GM21723 (cell line): ENCODE results near the gene XIRP1.

Source experiments
- ATAC-seq: cut with Tn5 transposase; IDR thresholded peaks from one replicate; pipeline ENCODE4 v1.9.1; 2021; ENCODE audit warnings: mild to moderate bottlenecking, moderate library complexity; ENCODE audit not compliant: unreplicated experiment

The XIRP1 gene

DNA sequence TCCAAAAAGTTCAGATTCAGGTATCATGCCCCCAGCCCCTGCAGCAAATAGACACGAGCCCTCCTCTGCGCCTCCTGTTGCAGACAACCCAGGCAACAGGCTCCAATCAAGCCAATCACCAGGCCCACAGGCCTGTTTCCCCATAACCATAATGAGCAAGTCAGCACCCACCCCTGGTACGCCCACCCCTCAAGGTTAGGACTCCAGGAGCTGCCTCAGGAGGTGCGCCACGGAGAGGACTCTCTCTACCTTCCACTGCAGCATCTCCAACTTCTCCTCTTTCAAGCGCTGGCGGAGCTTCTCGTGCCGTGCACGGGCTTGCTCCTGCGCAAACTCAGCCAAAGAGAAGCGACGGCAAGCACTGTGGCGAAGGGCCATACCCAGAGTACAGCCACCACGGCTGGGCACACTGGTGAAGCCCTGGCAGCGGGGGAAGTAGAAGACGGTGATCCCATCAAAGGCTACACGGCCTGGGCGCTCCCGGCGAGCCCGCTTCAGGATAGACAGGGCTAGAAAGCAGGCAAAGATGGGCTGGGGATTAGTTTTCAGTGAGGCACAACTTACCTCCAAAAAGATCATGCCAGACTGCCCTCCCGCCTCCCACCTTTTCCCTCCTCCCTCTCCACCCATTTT, 47.5 kb downstream of the XIRP1 start:
- no peak for ATAC-seq

DNA sequence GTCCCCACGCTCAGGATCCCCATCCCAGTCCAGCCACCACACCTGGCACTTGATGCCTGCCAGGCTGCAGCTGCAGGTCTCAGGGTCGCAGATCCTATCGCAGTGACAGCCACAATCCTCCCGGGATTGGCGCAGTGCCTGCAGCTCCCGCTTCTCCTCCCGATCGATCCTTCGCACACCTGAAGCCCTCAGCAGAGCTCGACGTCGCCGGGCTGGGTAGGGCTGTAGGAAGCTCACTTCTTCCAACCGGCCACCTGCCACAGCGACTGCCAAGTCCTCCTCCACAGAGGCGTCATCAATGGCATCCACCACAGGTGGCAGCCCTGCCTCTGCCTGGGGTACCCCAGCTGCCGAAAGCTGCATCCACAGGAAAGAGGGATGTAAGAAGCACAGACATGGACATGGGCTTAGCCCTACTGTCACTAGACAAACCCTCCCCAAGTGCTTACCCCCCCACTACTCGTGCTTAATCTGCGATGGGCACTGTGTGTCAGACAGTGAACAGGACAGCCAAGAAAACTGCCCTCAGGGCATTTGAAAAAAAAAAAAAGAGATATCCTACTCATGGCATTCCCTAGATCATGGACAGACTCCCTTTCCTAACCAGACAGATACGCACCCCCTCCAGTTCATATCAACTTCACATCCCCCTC, 48.2 kb downstream of the XIRP1 start:
- no peak for ATAC-seq

DNA sequence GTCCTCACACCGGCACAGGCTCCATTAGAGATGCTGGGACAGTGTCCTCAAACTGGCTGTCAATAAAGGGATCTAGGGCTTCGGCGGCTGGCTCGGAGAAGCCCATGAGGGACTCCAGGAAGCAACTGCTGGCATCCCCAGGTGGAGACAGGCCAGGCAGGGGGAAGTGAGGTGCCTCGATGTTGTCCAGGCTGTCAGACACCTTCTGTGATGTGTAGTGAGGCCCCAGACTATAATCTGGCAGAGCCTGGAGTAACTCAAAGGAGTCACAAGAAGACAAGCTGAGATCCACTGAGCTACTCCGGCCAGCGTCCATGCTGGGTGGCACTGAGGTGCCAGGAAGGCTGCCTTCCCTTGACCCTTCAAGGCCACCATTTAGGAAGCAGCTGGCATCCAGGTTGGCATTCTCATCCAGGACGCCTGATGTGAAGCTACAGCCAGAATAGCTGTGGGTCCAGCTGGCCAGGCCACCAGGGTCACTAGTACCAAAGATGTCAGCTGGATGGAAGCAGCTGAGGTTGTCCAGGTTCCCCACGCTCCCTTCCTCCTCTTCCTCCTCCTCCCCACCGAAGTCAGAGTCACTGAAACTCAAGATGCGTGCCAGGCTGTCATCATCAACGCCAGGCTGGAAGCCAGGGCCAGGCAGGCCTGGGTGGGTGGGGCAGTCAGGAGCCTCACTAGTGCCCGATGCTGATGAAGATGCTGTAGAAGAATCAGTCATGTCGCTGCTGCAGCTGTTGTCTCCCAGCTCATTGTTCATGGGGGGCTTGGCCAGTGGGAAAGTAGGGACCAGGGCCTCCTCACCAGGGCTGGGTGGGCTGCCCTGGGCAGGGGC, 49.1 kb downstream of the XIRP1 start:
- no peak for ATAC-seq

DNA sequence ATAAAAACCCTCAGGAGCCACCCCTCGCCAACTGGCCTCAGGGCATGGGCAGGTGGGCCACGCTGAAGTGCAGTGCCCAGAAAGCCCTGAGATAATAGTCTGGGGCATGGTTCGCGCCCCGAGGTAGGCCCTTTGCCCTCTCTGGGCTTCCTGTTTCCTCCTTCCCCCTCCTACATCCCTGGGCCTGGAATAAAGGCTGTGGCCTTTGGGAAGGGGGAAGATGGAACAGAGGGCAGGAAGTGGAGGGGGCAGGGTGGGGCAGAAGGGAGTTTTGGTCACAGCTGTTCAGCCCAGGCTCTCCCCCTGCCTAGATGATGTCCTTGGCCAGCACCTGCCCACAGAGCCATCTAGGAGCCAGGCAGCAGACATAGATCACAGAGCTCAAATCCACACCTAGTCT, 50.3 kb downstream of the XIRP1 start:
- ATAC-seq: no peak

DNA sequence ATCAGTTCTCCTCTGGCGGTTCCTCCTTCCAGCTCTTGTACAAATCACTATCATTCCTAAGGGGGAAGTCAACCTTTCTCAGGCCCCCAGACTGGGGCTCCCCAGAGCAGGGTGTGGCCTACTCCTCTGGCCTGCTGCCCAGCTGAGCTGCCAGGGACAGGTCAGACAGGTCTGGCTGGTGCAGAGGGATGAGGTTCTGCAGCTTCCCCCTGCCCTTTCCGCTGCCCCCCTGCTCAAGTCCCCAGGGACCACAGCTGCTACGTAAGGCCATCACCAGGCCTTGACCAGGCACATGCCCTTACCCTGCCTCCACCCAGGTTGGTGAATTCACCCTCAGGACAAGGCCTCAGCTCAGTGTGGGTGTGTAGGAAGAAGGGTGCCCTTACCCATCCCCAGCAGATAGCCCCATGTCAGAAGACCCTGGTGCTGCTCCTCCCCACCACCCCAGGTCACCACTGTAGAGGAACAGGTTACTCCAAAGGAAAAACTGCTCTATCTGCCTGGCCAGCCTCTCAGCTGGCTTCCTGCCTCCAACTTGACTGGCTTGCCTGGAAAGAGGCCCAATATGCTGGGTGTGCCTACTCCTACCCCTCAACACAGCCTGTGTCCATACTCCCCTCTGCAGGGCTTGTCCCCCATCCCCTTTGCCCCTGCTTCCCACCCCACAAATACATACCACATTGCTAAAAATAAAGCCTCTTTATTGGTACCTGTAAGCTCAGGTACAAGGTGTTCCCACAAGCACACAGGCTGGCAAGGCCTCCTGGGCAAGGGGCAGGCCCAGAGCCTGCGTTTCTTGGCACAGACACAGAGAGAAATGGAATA, 51.0 kb downstream of the XIRP1 start:
- no peak for ATAC-seq

DNA sequence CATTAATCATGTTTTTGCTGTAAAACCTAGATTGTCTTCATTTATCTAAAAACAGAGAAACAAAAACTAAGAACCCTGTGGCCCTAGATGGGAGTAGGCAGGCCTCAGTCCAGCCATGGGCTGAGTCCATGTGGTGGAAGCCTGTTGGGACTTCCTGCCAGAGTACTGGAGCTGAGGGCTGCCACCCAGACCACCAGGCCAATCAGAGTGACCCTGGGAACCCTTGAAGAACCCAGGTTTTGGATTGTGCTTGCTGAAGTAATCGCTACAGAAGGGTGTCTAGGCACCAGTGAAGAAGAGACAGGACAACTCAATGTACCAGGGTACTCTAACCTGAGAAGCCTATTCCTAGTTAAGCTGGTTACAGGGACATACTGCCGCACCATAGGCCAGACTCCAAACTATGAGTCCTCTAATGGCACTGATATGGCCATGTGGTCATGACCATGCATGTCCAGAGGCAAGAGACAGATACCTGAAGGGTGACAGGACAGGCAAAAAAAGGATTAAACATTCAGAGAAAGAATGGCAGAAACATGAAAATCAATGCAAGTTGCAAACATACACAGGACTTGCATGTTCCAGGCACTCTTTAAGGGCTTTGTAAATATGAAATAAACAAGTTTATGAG, 51.9 kb downstream of the XIRP1 start:
- ATAC-seq: no peak

DNA sequence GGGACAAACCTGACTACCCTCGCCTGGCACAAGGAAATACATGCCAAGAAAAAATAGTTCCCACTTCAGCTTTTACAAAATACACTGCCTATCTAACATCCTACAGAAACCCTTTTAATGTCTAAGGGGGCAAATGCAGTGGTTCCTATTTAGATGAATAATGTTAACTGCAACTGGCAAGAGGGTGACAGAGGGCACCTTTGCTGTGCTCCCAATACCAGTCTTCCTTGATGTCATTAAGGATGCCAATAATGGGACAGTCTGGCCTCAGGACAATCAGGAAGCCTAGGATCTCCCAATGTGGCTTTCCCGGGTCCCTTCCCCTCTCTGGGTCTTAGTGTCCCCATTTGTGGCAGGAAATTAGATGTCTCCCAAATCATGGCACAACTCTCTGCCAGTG, 53.0 kb downstream of the XIRP1 start:
- ATAC-seq: no peak

DNA sequence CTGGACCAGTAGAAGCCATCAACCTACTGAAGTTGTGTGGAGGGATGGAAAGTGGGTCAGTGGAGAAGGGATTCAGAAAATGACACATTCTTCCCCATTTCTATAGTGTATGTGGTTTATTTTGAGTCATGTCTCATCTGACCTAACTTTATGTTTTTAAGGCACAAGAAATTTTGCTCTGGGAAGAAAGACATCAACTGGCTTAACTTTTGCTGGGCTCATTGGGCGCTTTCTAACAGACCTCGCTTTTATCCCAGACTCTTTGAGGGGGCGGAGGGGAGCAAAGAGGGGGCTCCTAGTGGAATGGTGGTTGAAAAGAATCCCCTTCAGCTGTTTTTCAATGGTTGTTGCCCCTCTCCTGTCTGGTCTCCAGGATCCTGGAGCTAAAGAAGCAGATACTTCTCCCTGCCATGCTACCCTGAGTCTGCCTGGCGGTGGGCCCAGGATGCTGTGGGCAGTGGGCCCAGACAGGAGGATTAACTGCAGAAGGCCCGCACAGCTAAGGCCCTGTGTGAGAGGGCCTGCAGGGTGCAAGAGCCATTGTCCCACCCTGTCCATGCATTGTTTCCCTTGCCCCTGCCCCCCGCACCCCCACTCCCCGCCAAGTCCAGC, 53.5 kb downstream of the XIRP1 start:
- no peak for ATAC-seq

DNA sequence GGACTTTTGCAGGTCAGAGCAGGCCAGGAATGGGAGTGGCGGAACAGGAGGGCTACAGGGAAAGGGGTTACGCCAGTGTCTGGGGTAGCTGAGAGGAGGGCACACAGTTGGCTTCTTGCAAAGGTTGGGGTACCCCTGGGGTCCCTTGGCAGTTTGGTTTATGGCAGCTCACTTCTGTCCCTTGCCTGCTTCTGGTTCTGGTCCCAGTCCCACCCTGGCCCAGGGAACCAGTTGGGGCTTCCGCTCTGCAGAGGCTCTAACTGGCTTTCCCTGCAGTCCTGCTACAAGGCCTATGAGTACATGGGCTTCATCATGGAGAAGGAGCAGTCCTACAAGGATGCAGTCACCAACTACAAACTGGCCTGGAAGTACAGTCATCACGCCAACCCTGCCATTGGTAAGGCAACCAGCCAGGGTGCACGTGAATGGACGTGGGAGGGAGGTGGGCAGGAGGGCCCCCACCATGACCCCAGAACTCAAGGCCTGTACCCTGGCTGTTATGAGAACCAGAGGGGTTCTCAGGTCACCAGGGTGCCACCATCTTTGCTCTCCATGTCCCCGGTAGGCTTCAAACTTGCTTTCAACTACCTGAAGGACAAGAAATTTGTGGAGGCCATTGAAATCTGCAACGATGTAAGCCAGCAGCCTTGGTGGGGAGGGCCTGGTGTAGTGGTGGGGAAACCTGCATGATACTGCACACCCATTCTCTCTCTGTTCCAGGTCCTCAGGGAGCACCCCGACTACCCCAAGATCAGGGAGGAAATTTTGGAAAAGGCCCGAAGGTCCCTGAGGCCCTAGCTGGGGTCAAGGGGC, 54.2 kb downstream of the XIRP1 start:
- no peak for ATAC-seq

DNA sequence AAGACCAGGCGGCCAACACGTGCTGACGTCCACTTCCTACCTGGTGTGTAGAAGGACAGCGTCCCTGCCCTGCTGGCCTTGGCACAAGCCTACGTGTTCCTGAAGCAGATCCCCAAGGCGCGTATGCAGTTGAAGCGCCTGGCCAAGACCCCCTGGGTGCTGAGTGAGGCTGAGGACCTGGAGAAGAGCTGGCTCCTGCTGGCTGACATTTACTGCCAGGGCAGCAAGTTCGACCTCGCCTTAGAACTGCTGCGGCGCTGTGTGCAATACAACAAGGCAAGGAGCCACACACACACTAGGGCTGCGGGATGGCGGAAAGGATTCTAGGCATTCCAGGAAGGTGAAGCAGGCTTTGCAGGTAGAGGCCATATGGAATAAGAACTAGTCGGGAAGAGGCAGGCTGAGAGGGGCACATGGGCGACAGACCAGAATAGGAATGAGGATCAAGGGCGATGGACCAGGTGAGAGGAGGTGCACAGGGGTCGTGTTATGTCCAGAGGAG, 54.9 kb downstream of the XIRP1 start:
- no peak for ATAC-seq

DNA sequence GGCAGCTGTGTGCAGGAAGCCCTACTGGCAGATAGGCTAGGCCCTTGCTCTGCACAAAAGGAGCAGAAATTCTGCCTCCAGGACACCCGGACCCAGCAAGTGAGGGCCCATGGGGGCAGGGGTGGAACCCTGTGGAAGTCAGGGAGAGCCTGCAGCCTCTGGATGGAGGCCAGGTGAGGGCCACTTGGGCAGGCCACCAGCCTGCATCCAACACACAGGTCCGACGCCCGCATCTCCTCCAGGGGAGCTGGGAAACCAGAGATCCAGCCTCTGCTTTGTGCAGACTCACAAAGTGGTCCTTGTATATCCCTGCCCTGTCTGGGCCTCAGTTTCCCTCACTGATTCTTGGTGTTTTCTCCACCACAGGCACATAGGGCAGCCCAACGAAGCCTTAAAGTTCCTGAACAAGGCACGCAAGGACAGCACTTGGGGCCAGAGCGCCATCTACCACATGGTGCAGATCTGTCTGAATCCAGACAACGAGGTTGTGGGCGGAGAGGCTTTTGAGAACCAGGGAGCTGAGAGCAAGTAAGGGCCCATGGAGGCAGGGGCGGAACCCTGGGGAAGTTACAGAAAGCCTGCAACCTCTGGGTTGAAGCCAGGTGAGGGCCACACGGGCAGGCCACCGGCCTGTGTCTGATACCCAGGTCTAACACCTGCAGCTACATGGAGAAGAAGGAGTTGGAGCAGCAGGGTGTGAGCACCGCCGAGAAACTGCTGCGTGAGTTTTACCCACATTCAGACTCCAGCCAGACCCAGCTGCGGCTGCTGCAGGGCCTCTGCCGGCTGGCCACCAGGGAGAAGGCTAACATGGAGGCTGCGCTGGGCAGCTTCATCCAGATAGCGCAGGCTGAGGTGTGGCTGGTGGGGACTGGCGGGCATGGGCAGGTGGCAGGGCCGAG, 55.6 kb downstream of the XIRP1 start:
- ATAC-seq: no peak

DNA sequence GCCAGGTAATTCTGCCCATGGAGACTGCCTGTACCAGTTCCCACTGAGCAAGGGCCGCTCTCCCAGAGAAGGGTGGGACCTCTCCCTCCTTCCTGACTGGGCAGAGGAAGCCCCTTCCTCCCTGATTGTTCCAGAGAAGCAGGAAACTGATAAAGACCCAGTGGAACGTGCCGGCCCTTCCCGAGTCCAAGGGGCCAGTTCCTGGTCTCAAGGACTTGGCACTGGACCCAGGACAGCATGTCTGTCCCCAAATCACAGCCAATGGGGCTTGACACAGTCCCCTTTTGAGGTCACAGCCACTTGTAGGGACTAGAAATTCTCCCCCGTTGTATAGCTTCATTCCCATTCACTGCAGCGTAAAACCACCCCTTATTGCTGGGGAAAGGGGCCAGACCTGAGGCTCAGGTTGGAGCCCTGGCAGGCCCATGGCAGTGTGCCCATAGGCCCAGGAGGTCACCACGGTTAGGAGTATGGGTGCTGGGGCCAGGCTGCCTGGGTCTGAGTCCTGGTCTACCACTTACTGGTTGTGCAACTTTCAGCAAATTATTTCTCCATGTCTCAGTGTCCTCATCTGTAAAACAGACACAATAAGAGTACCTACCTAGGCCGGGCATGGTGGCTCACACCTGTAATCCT, 57.1 kb downstream of the XIRP1 start:
- ATAC-seq: no peak

DNA sequence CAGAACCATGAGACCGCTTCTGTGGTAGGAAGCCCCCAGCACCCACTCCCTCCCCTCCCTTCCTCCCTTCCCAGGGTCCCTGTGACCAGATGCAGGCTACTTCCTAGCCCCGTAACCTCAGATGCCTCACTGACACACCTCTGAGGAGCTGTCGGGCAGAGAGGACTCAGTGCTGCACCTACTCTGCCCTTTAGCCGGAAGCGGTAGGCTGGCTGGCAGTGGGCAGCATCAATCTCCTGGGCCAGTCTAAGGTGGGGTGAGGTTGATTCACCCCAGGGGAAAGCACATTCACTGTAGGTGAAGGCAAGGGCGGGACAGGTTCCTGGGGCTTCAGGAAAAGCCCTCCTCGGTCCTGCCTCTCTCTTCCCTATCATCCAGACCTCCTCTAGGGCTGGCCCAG, 58.1 kb downstream of the XIRP1 start:
- no peak for ATAC-seq

DNA sequence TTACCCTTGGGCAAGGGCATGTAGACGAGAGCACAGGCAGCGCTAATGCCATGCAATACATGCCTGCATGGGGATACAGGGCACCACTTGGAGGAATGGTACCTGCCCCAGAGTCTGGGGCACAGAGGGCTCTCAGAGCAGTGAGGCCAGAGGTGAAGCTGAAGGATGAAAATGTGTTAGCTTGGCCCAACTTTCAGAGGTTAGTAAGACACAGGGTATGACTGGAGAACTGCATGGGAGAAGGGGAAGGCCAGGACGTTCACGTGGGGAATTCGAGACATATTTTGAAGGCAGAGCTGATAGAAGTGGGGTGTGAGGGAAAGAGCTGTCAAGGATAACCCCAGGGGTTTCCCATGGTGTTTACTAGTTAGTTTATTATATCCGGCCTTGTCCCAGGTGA, 58.6 kb downstream of the XIRP1 start:
- ATAC-seq: no peak
